Right lobe of liver (tissue), 4 donors: ENCODE measurements around the gene CHORDC1.

Source experiments
- POLR2A ChIP-seq: fragments of 450-650 bp; IDR thresholded peaks from one replicate; pipeline ENCODE4 v1.6.1; 2017; ENCODE audit warnings: antibody characterized with exemption, mild to moderate bottlenecking
- TF ChIP-seq, protein P1 (sequence below), 4 donors: fragments of 200-600 bp in 3 of 4; fragments of 450-650 bp in 1 of 4; IDR thresholded peaks; one replicate each; pipeline versions ENCODE4 v1.5.1 to v1.8.0; 2016 to 2022; ENCODE audit warnings: antibody characterized with exemption in 4 of 4, mild to moderate bottlenecking in 2 of 4
- donor health status: DM: no; HTN: no; CAD: no.
- donor health status: DM: no; HTN: no; CAD: no.
- donor health status: DM: no; HTN: yes; CAD: no.

DNA sequence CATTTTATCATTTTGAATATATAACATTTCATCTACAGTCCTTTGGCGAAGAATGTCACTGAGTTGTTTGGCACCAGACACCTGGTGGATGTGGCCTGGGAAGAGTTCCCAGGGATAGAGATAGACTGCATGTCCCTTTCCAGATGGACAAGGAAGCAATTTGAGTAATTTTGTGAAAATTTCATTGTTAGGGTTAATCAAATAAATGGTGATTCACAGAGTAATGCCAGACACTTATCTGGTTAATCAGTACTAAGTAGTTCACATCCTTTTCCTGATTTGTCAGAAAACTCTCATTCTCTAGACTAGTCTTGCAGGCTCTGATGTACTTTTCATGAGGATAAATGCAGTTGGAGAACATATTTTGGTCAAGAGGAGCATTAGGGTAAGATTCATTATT is 46.8 kb downstream of the CHORDC1 start:
- TF ChIP-seq, protein P1, sequence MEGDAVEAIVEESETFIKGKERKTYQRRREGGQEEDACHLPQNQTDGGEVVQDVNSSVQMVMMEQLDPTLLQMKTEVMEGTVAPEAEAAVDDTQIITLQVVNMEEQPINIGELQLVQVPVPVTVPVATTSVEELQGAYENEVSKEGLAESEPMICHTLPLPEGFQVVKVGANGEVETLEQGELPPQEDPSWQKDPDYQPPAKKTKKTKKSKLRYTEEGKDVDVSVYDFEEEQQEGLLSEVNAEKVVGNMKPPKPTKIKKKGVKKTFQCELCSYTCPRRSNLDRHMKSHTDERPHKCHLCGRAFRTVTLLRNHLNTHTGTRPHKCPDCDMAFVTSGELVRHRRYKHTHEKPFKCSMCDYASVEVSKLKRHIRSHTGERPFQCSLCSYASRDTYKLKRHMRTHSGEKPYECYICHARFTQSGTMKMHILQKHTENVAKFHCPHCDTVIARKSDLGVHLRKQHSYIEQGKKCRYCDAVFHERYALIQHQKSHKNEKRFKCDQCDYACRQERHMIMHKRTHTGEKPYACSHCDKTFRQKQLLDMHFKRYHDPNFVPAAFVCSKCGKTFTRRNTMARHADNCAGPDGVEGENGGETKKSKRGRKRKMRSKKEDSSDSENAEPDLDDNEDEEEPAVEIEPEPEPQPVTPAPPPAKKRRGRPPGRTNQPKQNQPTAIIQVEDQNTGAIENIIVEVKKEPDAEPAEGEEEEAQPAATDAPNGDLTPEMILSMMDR (IDR thresholded peaks at IDR 0.05): no peak
- no peak for TF ChIP-seq POLR2A
